ENCODE measurements around the gene EVL. TPM values are rescaled to one million over a fixed set of nuclear protein-coding genes. Genes with fewer than 3 reads are reported as not detected.

Gene EVL
- total RNA-seq, 4 donors from 2014 or later = 42.6 to 94.6 (median 59.8) TPM

DNA sequence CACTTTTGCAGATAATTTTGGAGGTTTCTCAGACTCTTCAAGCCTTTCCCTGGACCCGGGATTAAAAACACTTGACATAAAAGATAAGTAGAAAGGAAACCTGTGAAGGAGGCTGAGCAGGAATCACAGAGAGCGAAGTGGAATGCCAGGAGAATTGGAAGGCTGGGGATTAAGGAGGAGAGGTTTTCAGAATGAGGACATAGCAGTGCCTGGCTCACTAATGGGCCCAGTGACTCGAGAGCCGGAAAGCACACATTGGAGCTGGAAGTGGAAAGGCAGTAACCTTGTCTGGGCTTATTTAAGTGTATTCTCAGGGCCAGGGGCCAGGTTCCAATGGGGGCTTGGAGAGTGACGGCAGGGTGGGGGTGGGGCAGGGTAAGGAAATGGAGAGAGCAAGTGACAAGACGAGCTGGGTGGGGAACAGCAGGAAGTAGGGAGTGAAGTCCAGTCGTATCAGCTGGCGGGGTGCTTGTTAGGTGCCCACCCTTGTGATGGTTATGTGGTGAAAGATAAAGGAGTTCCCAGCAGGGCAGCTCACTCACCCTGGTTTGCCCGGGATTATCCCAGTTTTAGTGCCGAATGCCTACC is 13.1 kb downstream of the EVL start:
- H3K4me1 ChIP-seq = peaks cover 0 to 56% (median 32%) of the 10 kb centered on the region in 4 donors
- no peak for DNase-seq (ENCODE audit: low spot score in 2 of 2)
- TF ChIP-seq, protein P1, sequence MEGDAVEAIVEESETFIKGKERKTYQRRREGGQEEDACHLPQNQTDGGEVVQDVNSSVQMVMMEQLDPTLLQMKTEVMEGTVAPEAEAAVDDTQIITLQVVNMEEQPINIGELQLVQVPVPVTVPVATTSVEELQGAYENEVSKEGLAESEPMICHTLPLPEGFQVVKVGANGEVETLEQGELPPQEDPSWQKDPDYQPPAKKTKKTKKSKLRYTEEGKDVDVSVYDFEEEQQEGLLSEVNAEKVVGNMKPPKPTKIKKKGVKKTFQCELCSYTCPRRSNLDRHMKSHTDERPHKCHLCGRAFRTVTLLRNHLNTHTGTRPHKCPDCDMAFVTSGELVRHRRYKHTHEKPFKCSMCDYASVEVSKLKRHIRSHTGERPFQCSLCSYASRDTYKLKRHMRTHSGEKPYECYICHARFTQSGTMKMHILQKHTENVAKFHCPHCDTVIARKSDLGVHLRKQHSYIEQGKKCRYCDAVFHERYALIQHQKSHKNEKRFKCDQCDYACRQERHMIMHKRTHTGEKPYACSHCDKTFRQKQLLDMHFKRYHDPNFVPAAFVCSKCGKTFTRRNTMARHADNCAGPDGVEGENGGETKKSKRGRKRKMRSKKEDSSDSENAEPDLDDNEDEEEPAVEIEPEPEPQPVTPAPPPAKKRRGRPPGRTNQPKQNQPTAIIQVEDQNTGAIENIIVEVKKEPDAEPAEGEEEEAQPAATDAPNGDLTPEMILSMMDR (IDR thresholded peaks at IDR 0.05) = no peak
- no peak for TF ChIP-seq POLR2A (IDR thresholded peaks at IDR 0.05)
- TF ChIP-seq EP300 (IDR thresholded peaks at IDR 0.05) = no peak
- no peaks in the 10 kb centered on the region for H3K36me3 ChIP-seq
- no peaks in the 10 kb centered on the region for H3K9me3 ChIP-seq
- 75 to 80% methylated on average over 10 of the region's 10 CpGs for WGBS, 2 donors
- no peaks in the 10 kb centered on the region for H3K27me3 ChIP-seq
- H3K27ac ChIP-seq = peak overlapping the region in 3 of 4 donors; percentile 26 to 44 (median 43)
- H3K4me3 ChIP-seq = no peak overlapping the region

DNA sequence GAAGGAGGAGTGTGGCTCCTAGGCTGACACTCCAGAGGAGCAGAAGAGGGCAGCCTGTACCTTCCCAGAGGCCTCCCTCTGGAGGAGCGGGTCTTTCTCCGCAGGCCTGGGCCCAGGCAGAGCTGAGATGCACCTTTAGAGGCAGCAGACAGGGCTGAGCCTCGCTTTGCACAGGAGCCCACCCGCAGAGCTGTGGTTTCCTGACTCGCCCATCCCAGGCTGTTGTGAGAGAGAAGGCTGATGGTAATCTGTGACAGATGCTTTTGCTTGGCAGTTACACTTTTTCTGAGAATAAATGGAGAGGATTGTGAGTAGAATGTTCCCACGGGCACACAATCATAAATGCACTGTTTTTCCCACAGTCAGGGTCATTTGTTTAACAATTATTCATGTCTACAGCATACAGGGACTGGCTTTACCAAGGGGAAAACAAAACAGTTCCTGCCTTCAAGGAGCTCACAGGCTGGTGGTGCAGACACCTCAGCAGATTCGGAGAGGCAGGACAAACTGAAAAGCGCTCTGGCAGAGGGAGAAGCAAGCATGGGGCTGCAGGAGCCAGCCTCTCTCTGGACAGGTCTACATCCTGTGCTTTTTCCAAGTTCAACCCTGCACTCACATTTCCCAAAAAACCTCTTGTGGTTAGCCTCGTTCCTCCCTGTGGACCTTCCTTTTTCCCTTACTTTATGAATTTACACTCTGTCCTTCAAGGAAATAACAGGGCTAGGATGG is 13.9 kb downstream of the EVL start:
- Histone ChIP-seq H3K27me3 (no peaks in the 10 kb centered on the region), H3K4me3 (no peak overlapping the region), H3K9me3 (no peaks in the 10 kb centered on the region), H3K4me1 (peaks cover 0 to 47% (median 26%) of the 10 kb centered on the region in 4 donors), H3K27ac (peak overlapping the region in 3 of 4 donors; percentile 26 to 44 (median 43)), H3K36me3 (no peaks in the 10 kb centered on the region)
- TF ChIP-seq POLR2A (IDR thresholded peaks at IDR 0.05) (no peak), EP300 (IDR thresholded peaks at IDR 0.05) (no peak)
- TF ChIP-seq, protein P1 (IDR thresholded peaks at IDR 0.05) = no peak
- no peak for DNase-seq (ENCODE audit: low spot score in 2 of 2)
- WGBS, 2 donors = 51 to 55% methylated on average over 9 of the region's 9 CpGs

DNA sequence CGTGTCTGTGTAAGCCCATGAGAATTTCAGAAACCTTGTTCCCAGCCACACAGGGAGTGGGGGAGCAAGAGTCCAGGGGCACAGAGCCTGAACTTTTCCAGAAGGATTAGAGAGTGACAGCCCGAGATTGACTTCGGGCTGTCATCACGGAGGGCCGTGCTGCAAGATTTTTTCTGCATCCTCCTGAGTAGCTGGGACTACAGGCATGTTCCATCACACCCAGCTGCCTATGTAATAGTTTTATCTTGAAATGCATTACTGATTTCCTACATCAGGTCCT is 14.4 kb downstream of the EVL start:
- H3K4me3 ChIP-seq = no peak overlapping the region
- H3K27ac ChIP-seq = peak overlapping the region in 1 of 4 donors; percentile 8
- H3K4me1 ChIP-seq = peaks cover 0 to 43% (median 24%) of the 10 kb centered on the region in 4 donors
- H3K9me3 ChIP-seq = no peaks in the 10 kb centered on the region
- DNase-seq (ENCODE audit: low spot score in 2 of 2) = no peak
- H3K27me3 ChIP-seq = no peaks in the 10 kb centered on the region
- H3K36me3 ChIP-seq = peaks cover 0 to 2% (median 0%) of the 10 kb centered on the region in 3 donors
- TF ChIP-seq, protein P1 (IDR thresholded peaks at IDR 0.05) = no peak
- TF ChIP-seq POLR2A (IDR thresholded peaks at IDR 0.05) = no peak
- no peak for TF ChIP-seq EP300 (IDR thresholded peaks at IDR 0.05)
- WGBS, 2 donors = 54 to 72% methylated on average over 5 of the region's 5 CpGs

DNA sequence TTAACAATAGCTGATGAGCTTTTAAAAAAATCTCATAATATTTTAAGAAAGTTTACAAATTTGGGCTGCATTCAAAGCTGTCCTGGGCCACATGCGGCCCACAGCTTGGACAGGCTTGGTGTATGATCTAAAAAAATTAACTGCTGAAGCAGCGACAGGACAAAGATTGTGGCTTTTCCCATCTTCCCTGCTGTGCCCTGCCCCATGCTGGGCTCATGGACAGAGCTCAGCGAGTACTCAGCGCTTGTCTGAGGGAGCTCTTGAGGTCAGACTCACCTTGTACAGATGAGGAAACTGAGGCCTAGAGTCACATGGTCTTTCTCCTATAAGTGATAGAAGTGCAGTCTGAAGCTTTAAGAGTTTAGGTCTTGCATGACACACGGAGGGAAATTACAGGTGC is 15.0 kb downstream of the EVL start:
- Histone ChIP-seq H3K27ac (no peak overlapping the region), H3K4me1 (peaks cover 0 to 37% (median 23%) of the 10 kb centered on the region in 4 donors), H3K27me3 (no peaks in the 10 kb centered on the region), H3K9me3 (no peaks in the 10 kb centered on the region), H3K36me3 (peaks cover 0 to 7% (median 0%) of the 10 kb centered on the region in 3 donors), H3K4me3 (no peak overlapping the region)
- WGBS, 2 donors = 86 to 92% methylated on average over 5 of the region's 5 CpGs
- TF ChIP-seq EP300 (IDR thresholded peaks at IDR 0.05) = no peak
- TF ChIP-seq, protein P1 (IDR thresholded peaks at IDR 0.05) = no peak
- no peak for TF ChIP-seq POLR2A (IDR thresholded peaks at IDR 0.05)
- DNase-seq (ENCODE audit: low spot score in 2 of 2) = no peak

DNA sequence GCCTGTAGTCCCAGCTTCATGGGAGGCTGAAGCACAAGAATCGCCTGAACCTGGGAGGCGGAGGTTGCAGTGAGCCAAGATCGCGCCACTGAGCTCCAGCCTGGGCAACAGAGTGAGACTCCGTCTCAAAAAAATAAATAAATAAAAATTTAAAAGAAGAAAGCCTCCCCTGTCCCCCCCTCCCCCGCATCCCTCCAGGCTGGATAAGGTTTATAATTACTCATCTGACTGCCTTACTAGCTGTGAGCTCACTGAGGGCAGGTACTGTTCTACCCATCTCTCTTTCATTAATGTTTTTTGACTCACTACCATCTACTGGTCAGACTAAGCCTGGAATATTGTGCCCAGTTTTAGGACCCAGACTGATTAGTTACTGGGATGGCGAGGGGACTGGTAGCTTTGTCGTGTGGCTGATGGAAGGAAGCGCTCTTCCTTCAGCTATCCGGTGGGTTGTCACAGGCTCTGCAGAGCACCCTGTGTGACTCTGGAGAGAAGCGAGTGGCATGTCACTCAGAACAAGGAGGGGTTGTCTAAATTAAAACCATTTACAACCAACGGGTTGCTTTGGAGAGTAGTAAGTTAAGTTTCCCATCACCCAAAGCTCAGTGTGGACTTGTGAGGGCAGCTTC is 16.9 kb downstream of the EVL start:
- no peaks in the 10 kb centered on the region for H3K27me3 ChIP-seq
- no peak for TF ChIP-seq POLR2A (IDR thresholded peaks at IDR 0.05)
- TF ChIP-seq, protein P1 (IDR thresholded peaks at IDR 0.05) = no peak
- TF ChIP-seq EP300 (IDR thresholded peaks at IDR 0.05) = no peak
- H3K4me1 ChIP-seq = peaks cover 0 to 23% (median 16%) of the 10 kb centered on the region in 4 donors
- no peak overlapping the region for H3K27ac ChIP-seq
- 91 to 93% methylated on average over 12 of the region's 12 CpGs for WGBS, 2 donors
- peaks cover 0 to 27% (median 0%) of the 10 kb centered on the region in 3 donors for H3K36me3 ChIP-seq
- no peak for DNase-seq (ENCODE audit: low spot score in 2 of 2)
- H3K9me3 ChIP-seq = no peaks in the 10 kb centered on the region
- H3K4me3 ChIP-seq = no peak overlapping the region
